Effector CD4-positive, alpha-beta T cell (primary cell): ENCODE results near the gene UBAC2.
A peak's percentile ranks its signal among the peaks of the same experiment; 100 is the strongest.

Experiments used
- DNase-seq: peaks from one replicate; pipeline ENCODE4 v3.0.0-alpha.2; 2020

Gene UBAC2

DNA sequence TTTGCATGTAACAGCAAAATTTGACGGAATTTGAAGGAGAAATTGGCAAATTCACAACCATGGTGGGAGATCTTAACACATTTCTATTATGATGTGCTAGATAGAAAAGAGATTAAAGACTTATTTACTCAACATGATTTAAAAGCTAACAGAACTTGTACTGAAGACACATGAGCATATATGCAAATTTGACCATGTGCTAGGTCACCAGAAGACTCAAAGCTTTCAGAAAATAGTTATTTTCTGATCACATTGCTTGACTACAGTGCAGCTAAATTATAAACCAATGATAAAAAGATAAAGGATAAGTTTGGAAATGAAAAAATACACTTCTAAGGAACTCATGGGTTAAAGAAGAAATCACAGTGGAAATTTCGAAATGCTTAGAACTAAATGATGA is 97.4 kb downstream of the UBAC2 start:
- no peak for DNase-seq

DNA sequence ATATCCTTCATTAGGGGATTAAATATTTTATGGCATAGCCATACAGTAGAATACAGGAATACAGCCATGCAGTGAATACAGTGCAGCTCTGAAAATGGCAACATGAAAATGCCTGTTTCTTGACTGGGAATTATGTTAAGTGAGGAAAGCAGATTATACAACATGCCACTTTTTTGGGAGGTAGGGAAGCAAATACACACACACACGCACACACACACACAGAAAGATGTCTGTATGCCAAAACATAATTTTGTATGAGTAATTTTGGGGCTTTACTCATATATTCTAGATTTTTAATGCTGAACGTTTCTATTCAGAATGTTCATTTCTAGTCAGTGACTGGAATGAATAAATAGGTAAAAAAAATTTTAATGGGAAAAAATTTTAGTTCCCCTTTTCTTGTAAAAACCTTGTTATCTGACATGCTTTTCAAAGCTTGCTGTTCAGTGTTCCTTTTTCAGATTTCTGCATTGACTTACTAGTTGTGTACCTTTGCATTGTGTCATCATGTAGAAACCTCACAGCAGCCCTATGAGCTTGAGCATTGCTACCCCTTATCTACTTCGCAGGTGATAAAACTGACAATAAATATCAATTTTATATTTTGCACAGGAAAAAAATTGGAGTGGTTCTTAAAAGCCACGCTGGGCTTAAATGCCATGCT is 98.7 kb downstream of the UBAC2 start:
- DNase-seq: no peak

DNA sequence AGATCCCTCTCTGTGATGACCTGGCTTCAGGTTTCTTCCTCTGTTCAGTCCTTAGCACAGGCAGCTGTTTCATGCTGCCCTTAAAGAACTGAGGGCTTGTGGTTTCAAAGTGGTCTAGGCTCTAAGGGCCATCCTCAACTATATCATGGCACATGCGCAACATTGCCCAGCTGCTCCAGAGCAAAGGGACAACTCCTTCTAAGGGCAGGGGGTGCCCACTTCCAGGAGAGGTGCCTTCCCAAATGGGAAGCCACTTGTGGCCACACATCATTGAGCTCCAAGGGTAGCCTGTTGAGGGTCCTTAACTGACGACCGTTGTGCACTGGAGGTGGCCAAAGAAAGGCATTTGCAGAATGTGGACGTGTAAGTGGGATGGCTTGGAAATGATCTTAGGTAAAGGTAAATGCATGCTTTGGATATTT is 99.3 kb downstream of the UBAC2 start:
- DNase-seq: no peak

DNA sequence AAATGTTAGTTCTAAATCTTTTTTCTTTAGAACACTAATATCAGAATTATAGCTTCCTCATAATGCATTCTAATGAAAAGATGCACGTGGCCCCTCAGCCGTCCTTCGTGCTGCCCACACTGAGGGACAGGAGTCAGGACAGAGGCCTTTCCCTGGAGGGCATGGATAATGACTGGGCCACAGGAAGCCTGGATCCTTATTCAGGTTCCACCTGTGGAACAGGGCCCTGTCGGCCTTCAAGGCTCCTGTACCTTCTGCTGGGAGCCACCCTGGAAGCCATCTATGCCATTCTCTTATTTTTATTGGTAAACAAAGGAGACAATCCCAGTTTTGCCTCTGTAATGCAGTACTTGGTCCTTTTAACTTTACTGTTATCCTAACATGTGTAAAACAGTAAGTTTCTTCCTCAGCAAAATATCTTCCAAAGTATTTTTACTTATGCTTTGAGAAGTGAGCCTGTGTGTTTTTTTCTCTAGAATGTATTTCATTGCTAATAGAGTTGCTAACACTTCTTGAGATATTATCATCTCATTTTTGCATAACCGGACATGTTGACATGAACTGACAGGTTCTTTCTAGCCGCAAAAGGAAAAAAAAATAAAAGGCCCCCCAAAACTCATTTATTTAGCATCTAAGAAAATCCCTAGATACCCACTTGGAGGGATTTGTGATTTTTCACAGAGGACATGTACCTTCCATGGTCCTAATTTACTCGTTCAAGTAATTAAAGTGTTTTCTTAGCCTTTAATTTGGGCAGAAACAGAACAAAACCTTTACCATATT is 100.6 kb downstream of the UBAC2 start:
- DNase-seq: no peak

DNA sequence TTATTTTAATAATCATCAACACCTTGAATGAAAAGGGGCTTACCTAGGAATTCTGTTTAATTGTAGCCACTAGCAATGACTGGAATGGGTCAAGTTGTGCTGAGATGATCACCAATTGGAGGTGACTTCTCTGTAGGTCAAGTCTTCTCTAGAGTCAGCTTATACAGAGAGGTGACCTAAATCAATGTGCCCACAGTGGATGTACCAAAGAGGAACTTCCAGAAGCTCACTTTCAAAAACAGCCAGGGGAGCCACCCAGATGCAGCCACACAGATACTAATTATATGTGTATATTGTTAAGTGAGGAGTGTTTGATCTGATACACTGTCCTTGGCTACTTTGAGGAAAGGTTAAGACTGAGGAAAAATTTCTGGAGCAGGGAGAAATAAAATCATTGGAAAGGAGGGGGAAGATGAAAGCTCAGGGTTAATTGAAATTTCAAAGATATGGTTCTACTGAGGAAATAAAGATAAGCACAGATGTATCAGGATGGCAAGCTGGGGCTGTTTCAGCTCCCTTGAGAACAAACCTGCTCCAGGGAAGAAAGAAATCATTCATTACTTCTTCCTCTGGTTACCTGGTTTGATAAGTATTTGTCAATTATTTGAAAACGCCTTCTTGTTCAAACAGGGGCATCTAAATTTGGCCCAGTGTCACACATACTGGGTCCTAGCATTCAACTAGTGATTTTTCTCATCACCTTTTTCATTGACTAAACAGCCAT is 101.4 kb downstream of the UBAC2 start:
- no peak for DNase-seq

DNA sequence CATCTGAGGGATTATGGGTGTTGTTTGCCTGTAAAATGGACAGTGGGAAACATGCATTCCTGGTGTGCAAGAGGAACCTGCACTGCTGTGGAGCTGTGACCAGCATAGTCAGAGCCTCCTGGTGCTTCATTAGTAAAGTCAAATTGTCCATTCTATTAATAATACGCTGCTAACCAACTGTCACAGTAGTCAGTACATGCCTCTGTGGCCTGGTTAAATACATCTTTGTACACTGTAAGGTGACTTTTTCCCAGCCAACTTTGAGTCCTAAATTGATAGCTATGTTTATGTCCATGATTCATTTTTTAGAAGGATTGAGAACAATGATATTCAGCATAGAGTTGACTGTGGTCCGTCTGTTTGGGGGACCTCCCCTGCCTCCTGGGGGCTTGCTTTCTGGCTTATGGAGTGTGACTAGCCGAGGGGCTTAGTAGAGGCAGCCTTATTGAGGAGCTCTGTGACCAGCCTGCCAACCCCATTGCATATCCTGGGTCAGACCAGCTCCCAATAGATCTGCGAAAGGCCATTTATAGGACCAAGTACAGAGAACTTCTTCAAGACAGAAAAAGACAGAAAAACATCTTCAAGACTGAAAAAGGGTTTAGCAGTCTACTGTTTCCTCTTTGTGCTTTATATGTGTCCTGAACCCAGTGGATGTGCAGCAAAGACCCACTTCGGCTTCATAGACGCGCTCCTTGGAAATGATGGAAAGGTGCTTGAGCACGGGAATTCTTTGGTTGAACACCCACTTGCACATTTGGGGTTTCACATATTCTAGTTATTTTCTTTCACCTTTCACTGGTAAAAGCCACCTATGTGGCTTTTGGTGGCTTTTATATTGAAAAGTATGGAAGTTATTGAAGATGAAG is 102.2 kb downstream of the UBAC2 start:
- no peak for DNase-seq

DNA sequence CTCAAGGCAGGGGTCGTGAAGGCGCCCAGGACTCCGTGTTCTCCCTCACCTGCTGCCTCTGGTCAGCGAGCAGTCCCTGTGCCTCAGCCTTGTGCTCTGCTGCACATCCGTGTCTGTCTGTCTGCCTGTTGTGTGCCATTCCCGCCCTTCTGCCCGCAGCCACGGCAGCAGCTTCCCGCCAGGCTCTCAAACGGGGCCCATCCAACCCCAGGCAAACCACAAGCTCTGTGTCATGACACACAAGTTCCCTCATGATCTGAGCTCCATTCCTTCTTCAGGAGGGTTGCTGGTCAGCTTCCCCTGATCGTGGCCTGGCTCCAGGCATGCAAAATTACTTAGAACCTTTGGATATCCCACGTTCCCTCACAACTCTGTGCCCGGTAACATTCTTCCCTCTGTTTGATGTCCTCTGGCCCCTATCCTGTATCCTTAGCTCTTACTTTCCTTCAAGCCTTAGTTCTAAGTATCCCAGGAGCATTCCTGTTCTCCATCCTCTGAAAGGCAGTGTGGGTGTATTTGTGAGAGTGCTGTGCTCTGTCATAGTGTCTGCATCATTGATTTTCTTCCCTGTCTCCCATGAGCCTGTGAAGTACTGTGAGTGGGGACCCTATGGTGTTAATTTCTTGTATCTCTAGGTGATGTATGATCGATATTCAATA is 103.3 kb downstream of the UBAC2 start:
- peak; percentile 47 for DNase-seq

DNA sequence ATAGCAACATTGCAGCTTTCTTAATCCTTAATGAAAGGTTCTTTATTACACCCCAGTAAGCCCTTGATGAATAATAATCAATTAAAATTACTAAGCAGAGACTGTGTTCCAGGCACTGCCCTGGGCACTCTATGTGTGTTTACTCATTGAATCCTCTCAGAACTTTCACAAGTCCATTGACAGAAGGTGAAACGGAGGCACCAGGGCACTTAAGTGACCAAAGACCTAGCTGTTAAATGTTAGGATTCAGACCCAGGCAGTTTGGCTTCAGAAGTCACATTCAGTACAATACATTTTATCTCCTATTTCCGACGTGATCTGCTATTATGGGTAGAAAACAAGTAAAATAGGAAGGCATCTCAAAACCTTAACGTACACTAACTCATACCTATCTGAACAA is 103.9 kb downstream of the UBAC2 start:
- DNase-seq: no peak

DNA sequence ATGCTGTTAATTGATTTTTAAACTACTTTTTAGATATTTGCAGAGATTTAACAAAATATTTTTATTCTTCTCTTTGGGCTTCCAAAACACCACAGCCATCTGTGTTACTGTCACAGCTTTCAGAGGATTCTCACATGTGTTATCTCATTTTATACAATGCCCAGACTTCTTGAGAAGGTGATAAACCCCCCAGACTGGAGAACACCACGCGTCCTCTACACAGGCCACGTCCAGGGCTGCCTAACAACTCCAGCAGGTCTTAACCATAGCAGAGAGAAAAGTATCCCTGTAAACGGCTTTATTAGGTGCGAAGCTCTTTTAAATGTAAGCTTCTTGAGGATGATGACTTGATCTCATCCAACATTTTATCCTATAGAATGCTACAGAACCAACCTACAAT is 104.5 kb downstream of the UBAC2 start:
- DNase-seq: no peak

DNA sequence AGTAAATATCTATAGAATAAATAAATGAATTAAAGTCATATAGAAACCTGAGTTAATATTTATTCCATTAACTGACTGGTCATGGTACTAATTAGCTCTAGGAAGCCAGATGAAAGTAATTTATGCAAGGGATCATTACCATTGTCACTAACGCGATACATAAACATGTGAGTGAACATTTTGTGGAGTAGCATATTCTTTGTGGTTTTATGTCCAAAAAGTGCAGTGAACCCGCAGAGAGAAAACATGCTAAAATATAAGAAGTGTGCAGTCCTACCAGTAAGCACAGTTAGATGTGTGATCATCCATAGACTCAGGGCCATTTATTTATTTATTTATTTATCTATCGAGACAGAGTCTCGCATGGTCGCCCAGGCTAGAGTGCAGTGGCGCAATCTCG is 104.9 kb downstream of the UBAC2 start:
- DNase-seq: no peak

DNA sequence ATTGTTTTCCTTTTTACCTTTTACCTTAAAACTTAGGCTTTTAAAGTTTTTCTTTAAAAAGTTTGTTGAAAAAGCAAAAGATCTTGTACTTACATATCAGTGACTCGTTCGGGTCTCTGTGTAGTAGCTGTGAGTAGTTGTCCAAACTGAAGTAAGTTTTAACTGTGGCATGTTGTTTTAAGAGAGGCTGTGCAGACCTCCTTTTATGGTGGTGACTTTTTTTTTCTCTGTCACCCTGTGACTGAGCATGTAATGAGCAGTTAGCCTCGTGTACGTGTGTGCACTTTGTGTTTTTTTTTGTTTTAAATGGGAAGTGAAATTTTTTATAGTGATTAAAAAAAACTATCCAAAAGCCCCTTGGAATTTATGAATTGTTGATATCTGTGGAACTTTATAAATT is 106.6 kb downstream of the UBAC2 start, which contains the start of gene GPR183:
GPR183 (minus strand) TSS at position 153 of the 400 bp plus-strand sequence. CDS start 11,254 bp downstream, outside the sequence.
- peak; percentile 40 for DNase-seq

DNA sequence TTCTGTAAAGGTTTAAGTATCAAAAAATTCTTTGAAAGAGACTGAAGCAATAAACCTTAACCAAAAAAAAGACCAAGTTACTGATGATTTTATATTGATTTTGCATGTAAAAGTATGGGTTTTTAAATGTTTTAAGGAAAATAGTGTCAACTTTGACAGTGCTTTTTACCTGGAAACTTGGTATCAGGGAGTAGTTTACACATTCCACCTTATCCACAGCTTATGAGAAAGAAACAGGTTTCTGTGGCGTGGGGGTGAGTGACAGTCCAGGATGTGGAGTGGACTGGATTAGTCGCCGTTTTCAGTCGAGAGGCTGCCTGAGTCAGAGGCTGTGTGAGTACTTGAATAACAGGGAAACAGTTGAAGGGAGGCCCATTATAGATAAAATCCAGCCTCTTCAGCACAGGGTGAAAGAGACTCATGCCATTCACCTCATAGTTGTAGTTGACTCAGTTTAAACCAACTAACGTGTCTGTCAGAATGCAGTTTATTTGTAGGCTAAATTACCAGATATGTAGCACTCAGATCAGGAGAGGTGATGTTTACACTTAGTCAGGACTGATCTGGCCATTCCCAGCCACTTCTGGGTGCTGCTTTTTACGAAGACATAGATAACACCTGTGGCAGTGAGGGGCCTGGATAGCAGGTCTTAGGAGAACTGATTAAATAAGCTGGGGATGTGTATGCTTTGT is 107.1 kb downstream of the UBAC2 start:
- peak; percentile 43 for DNase-seq

DNA sequence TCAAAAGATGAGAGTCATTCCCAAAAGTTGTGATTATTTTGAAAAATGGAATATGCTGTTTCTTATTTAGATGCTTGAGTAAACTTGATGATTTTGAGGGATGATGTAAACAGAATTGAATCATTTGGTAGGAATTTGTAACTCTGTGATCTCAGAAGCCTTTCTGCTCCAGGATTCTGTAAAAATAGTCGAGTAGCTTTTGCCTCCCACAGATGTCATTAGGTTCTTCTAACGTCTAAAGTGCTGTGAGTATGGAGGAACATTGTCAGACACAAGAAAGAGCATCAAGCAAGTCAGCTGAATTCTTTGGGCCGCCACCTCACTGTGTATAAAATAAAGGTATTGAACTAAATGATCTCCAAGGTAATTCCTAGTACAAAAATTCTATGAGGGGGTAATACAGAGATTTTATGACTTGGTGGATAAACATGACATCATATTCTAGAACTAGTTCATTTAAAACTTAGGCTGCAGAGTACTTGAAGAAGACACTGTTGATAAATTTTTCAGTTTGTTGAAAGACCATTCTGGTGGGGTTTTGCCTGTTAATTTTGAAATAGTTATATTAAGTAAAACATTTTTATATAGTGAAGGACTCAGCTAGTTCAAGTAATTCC is 107.9 kb downstream of the UBAC2 start:
- DNase-seq: no peak

DNA sequence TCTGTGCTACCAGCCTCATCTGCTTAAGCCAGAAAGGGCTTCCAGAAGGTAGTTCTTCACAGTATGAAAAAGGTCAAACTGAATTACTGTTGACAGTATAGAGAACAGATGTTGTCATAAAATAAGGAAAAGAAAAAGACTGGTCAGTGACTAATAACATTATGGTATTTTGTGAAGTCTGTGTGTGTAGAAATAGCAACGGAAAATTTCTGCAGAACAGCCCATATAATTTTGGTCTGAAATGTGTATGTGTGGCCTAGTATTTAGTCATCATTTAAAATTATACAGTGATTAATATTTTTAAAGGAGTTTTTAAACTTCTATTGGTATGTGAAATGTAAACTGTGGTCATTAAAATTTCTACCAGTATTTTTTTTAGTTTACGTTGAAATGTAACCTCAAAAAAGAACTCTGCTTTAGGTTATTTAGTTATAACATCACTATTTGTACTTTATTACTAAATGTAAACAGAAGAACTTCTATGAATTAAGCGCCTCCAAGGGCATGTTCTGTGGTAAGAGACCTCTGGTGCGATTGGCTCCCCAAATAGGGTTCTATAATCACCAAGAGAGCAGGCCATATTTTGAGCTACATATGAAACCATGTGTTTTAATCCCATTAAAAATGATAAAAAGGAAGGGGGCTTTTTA is 109.9 kb downstream of the UBAC2 start:
- DNase-seq: no peak

DNA sequence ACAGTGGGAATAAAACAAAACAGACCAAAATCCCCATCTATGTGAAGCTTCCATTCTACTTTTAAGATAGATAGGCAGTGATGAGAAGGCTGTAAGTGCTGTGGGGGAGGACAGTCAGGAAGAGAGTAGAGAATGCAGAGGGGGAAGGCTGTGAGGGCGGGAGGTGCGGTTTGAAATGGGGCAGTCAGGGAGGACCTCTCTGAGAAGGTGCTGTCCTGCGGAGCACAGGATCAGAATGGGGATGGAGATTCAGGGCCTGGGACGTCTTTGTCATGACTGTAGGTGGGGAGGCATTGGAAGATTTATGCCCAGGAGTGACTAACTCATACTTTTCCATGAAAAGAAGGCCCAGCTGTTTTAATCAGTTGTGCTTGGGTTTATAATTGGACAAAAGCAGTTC is 110.5 kb downstream of the UBAC2 start:
- no peak for DNase-seq

DNA sequence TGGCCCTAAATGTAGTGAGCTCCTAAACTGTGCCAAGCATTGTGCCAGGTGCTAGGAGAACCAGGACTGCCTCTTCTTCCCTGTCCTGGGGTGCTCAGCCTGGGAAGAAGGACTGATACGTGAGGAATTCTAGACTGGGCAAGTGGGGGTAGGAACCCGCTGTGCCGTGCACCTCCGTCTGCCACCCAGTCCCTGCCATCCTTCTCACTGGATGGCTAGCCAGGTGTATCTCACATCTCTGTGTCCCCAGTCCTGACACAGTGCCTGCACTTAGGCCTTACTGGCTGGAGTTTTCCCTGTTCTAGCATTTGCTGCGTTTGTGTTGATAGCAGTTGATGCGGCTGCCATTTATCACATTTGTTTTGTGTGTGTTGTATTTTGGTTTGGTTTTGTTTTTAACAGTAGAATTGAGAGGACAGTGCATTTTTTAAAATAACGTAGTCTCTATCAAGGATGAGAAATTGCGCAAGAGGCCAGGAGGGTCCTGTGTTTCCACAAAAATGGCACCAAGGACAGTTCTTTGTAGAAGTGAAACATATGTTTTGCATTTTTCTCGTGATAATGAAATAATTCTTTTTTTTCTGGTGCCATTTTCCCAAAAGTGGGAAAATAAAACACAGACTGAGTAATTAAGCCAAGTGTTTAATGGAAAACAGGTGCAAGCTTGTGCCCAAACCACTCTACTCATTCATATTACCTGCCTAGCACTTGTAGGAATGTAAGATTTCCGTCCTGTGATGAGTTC is 111.3 kb downstream of the UBAC2 start:
- DNase-seq: no peak

DNA sequence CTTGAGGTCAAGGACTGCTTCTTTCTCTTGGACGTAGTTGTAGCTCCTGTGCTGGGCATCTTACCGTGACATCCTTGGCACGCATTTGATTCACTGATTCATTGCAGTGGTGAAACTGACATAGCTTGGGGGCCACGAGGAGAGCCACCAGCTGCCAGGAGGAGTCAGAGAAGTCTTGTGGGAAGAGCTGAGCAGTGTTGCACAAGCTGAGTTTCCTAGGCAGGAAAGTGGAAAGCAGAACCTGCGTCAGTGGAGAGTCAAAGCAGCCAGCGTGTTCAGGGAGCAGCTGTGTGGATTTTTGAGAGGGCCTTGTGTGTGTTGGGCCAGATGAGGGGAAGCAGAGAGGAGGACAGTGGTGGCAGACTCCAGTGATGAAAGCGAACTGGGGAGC is 111.8 kb downstream of the UBAC2 start:
- DNase-seq: no peak

DNA sequence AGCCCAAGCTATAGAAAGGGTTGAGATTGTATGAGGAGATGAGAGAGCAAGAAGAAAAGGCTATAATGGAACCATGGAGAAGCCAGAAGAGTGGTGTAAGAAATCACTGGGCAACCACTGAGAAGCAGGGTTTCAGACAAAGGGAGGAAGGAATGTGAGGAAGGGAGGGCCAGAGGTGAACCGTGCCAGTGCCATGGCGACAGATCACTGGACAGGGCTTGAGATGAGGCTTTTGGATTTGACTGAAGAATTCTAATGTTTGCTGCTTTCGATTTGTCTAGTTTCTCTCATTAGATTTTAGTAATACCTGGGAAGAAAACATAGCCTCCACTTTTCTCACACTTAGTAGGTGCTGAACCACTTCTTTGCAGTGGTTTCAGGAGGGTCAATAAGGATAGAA is 112.8 kb downstream of the UBAC2 start:
- DNase-seq: no peak

DNA sequence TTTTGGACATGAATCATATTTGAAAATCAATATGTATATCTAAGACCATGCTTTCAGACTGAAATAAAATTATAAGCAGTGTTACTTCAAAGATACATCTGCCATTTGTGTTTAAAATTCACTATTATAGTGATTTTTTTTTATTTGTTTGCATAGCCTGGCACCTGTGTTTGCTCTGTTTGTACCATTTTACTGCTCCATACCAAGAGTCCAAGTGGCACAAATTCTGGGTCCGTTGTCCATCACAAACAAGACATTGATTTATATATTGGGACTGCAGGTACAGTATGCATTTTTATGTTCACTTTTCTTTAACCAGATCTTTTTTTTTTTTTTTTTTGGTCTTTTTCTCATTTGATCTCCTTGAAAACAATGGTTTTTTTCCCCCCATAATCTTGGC is 113.3 kb downstream of the UBAC2 start:
- DNase-seq: no peak

DNA sequence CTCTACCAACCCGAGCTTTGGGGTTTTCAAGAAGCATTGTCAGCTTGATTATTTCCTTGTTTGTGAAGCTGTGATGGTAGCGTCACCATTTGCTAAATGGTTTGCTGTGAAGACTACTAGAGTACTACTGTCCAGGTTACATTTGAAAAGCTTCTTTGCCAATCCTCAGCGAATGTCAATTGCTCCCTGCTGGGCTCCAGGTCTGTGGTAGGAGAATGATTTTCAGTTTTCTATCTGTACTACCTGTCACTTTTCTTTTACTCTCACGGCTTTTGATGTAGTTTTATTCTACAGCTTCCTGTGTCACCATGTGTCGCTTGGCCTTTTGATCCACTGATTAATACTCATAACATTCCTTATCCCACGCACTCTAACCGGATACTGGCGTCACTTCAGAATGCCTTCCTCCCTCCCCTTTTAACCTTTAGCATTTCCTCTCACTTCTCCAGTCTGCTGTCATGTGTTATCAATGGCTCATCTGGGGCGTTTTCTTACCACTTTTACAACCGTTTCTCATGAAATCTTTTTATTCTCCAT is 114.1 kb downstream of the UBAC2 start:
- DNase-seq: peak; percentile 52
